Measurements from ENCODE around the gene NEDD4L.

- TF ChIP-seq CTCF (IDR thresholded peaks at IDR 0.05; ENCODE audit: insufficient read depth, low read depth, low read length): no peak
- no peak for TF ChIP-seq EZH2 (IDR thresholded peaks at IDR 0.05; ENCODE audit: insufficient read depth, low read length)
Observed at GRCh38 chr18:58438958-58439300, 394.9 kb downstream of the NEDD4L start.
